K562 (cell line): ENCODE measurements around the gene TFEB. TPM values are rescaled to one million over a fixed set of nuclear protein-coding genes. Genes with fewer than 3 reads are reported as not detected.

ENCODE experiments used
- ATAC-seq: fragments of 200-7000 bp; cut with Tn5 transposase; 3 replicates; pipeline ENCODE4 v1.9.1; 2020; ENCODE audit warnings: moderate library complexity
- BruUV-seq: library from RNA; stranded (reverse); fragments of 400-500 nt; replicated peaks from 2 replicates; lab custom pipeline; 2021; lab: Mats Ljungman, UMichigan
- CTCF ChIA-PET: fragments of 300-600 bp; formaldehyde crosslinking; extraction: SDS; loops from one replicate; lab custom pipeline; 2021; ENCODE audit warnings: low intra/inter-chr PET ratio; lab: Yijun Ruan, JAX
- POLR2A ChIA-PET: fragments of 300-600, 350-650 bp; sonication (Branson Sonifier 250); formaldehyde crosslinking; extraction: SDS; loops from one replicate; lab custom pipeline; 2021; ENCODE audit warnings: antibody characterized with exemption, inconsistent platforms; lab: Yijun Ruan, JAX
- DNase-seq, 4 experiments: peaks; one replicate each; pipeline versions ENCODE4 v3.0.0 to v3.0.0-alpha.2; 2011 to 2018; ENCODE audit warnings: low spot score in 3 of 4, mixed read lengths in 3 of 4; ENCODE audit errors: extremely low read depth in 1 of 4
- FAIRE-seq: peaks from 2 replicates; lab custom pipeline; 2011; peaks lifted over from hg19 to GRCh38; lab: Jason Lieb, UNC
- H2AFZ ChIP-seq: 2 replicates; pipeline ENCODE4 v1.6.0; 2011; ENCODE audit warnings: low read depth, low read length, control low read depth, inconsistent platforms
- H3K27ac ChIP-seq: fragments of 200-600 bp; 3 replicates; pipeline ENCODE4 v1.8.0; 2011; ENCODE audit warnings: low read depth, mild to moderate bottlenecking, control low read depth, inconsistent platforms, low read length, moderate library complexity, mixed read lengths; ENCODE audit errors: extremely low read depth
- H3K27me3 ChIP-seq, 2 experiments: fragments of 300-600 bp in 1 of 2; 2 replicates in 1 of 2; 3 replicates in 1 of 2; pipeline versions ENCODE4 v1.6.0 to v1.8.0; 2011; ENCODE audit warnings: inconsistent platforms in 2 of 2, low read length in 2 of 2, mild to moderate bottlenecking in 1 of 2, mixed read lengths in 1 of 2, moderate library complexity in 1 of 2; ENCODE audit not compliant: control insufficient read depth in 2 of 2, insufficient read depth in 2 of 2
- H3K36me3 ChIP-seq: fragments of 300-600 bp; 3 replicates; pipeline ENCODE4 v1.8.0; 2011; ENCODE audit warnings: mild to moderate bottlenecking, low read length, inconsistent platforms; ENCODE audit not compliant: control insufficient read depth, insufficient read depth
- H3K4me1 ChIP-seq, 2 experiments: fragments of 200-600 bp in 1 of 2; replicated peaks in 1 of 2; 2 replicates in 1 of 2; 3 replicates in 1 of 2; pipeline versions ENCODE4 v1.5.1 to v1.8.0; 2011; ENCODE audit warnings: inconsistent platforms in 2 of 2, low read length in 2 of 2, mild to moderate bottlenecking in 1 of 2, mixed read lengths in 1 of 2, moderate library complexity in 1 of 2; ENCODE audit not compliant: control insufficient read depth in 2 of 2, insufficient read depth in 2 of 2
- H3K4me2 ChIP-seq: 2 replicates; pipeline ENCODE4 v1.6.1; 2011; ENCODE audit warnings: low read length, control low read depth, inconsistent platforms, mixed read lengths; ENCODE audit not compliant: insufficient read depth
- H3K4me3 ChIP-seq: fragments of 200-600 bp; sonication (generic), shearing (Covaris generic); 2 replicates; pipeline ENCODE4 v1.5.1; 2016; ENCODE audit warnings: control low read depth, inconsistent platforms
- H3K79me2 ChIP-seq: fragments of 200-600 bp; 3 replicates; pipeline ENCODE4 v1.8.0; 2011; ENCODE audit warnings: low read length, inconsistent platforms; ENCODE audit not compliant: control insufficient read depth, insufficient read depth
- H3K9ac ChIP-seq, 2 experiments: 2 replicates each; pipeline versions ENCODE4 v1.6.0 to v1.6.1; 2011; ENCODE audit warnings: low read depth in 2 of 2, low read length in 2 of 2, control low read depth in 1 of 2, inconsistent platforms in 1 of 2, mild to moderate bottlenecking in 1 of 2, mixed read lengths in 1 of 2; ENCODE audit not compliant: insufficient read depth in 1 of 2
- H3K9me1 ChIP-seq: one replicate; pipeline ENCODE4 v1.6.0; 2011; ENCODE audit warnings: inconsistent platforms, mild to moderate bottlenecking, low read length, moderate library complexity; ENCODE audit not compliant: control insufficient read depth, insufficient read depth
- H3K9me3 ChIP-seq: replicated peaks from 2 replicates; pipeline ENCODE4 v1.5.1; 2011; ENCODE audit warnings: low read depth, low read length, inconsistent platforms; ENCODE audit not compliant: control insufficient read depth, insufficient read depth
- H4K20me1 ChIP-seq: replicated peaks from 2 replicates; pipeline ENCODE4 v1.6.1; 2011; ENCODE audit warnings: low read length, inconsistent platforms, mixed read lengths; ENCODE audit not compliant: control insufficient read depth, insufficient read depth
- ETV6 ChIP-seq, 3 experiments: fragments of 150-350 bp in 1 of 3; sonication (generic) in 1 of 3; formaldehyde crosslinking in 1 of 3; IDR thresholded peaks; 2 replicates each; pipeline versions ENCODE4 v1.6.1 to v1.8.0; 2014 to 2022; ENCODE audit warnings: borderline replicate concordance in 2 of 3, low read depth in 2 of 3, antibody characterized with exemption in 1 of 3, low read length in 1 of 3, mild to moderate bottlenecking in 1 of 3, missing genetic modification reagents in 1 of 3
- ZBTB9 ChIP-seq: fragments of 450-650 bp; formaldehyde crosslinking; IDR thresholded peaks from 2 replicates; pipeline ENCODE4 v1.4.0; 2020; ENCODE audit warnings: mild to moderate bottlenecking, moderate library complexity
- ZNF589 ChIP-seq: fragments of 200-800 bp; sonication (Bioruptor generic); IDR thresholded peaks from 2 replicates; pipeline ENCODE4 v1.6.1; 2016; ENCODE audit warnings: low read depth, missing genetic modification characterization, missing compliant biosample characterization
- WGBS: fragments of 100-300 bp; shearing (Covaris generic); methylation state at CpG from one replicate; pipeline ENCODE4 v1.1.6; 2016; ENCODE audit warnings: low coverage, mixed read lengths; ENCODE audit not compliant: insufficient coverage; ENCODE audit errors: missing lambda C conversion rate; 5-methylcytosine and 5-hydroxymethylcytosine counted together
- in situ Hi-C: fragments of 300-500 bp; cut with MboI; formaldehyde crosslinking; loops from 4 replicates; pipeline ENCODE4 v1.15.0; 2018; ENCODE audit warnings: inconsistent platforms, mixed read lengths
- intact Hi-C: fragments of 100-400 bp; cut with micrococcal nuclease; formaldehyde crosslinking; loops from 2 replicates; pipeline ENCODE4 v1.14.2; 2022
- polyA plus RNA-seq, 8 experiments: library from polyadenylated mRNA; depleted of rRNA in 4 of 8; stranded (reverse) in 5 of 8; unstranded in 3 of 8; fragments of >200 nt; fragmentation: Nextera tagmentation in 2 of 8; fragmentation: Illumina TruSeq in 1 of 8; extraction: Ambion mirVana in 2 of 8; extraction: Trizol in 1 of 8; gene quantifications; 2 replicates each; pipeline versions ENCODE4 v1.2.1 to v1.2.3, GENCODE V29; 2011 to 2014; ENCODE audit warnings: inconsistent platforms in 1 of 8, missing spikeins in 1 of 8
- total RNA-seq, 7 experiments: library from RNA; depleted of rRNA in 6 of 7; stranded (reverse); fragments of >200 nt in 6 of 7; fragmentation: Illumina TruSeq in 2 of 7; extraction: Trizol in 2 of 7; gene quantifications; 2 replicates each; pipeline versions ENCODE4 v1.2.1 to v1.2.3, GENCODE V29; 2011 to 2021; ENCODE audit warnings: low replicate concordance in 1 of 7

The TFEB gene
- total and polyA plus RNA-seq, 9 of the 15 experiments (the other 6 are each of a cell fraction or from before 2014, with no cell fraction given) = 0.04 to 4.7 (median 2.0) TPM

- Histone ChIP-seq H3K79me2 (no peaks in the 10 kb centered on the region), H3K4me3 (no peak overlapping the region), H2AFZ (no peak overlapping the region), H3K27me3 (peaks cover 2 to 50% of the 10 kb centered on the region in 2 experiments; a peak in 4 of 5 replicates), H3K9me1 (no peaks in the 10 kb centered on the region), H3K36me3 (no peaks in the 10 kb centered on the region), H3K4me2 (no peak overlapping the region), H4K20me1 (peaks cover 9% of the 10 kb centered on the region; the same call in 1 of the 2 replicates), H3K9ac (peak overlapping the region in 1 of 2 experiments; percentile 7; a peak in 1 of 4 replicates), H3K9me3 (no peaks in the 10 kb centered on the region), H3K27ac (no peak overlapping the region), H3K4me1 (peaks cover 0 to 17% of the 10 kb centered on the region in 2 experiments; a peak in 2 of 5 replicates)
- no peak for DNase-seq
- no TSS peak for BruUV-seq
- CTCF ChIA-PET = no interaction called here
- WGBS = 3% methylated on average over 9 of the region's 9 CpGs
- POLR2A ChIA-PET = interaction anchor here (0.6 to 2.0 kb wide), 2 partner anchors 12 to 15 kb away, joined by 3 to 6 read pairs; no protein-coding TSS in a partner anchor
- in situ Hi-C loops = no loop called here
- intact Hi-C loops = no loop called here
- TF ChIP-seq ZNF589 (CRISPR knock-in tag) (no peak), ZBTB9 (CRISPR knock-in tag) (no peak), ETV6 (IDR thresholded peaks at IDR 0.05; ENCODE audit: borderline replicate concordance in 1 of 2, low read depth in 2 of 2, low read length in 1 of 2) (no peak), ETV6 (CRISPR knock-in tag; IDR thresholded peaks at IDR 0.05; ENCODE audit: borderline replicate concordance) (no peak)
- no peak for ATAC-seq
- FAIRE-seq = no peak
Observed at GRCh38 chr6:41711323-41712038, 23.9 kb downstream of the TFEB start.
